SW 1271 (cell line): ENCODE data around the gene SLITRK2.

Experiments
- DNase-seq, 2 experiments: peaks; one replicate each; lab custom pipeline; 2025; lab: John Stamatoyannopoulos, UW

Gene SLITRK2

DNA sequence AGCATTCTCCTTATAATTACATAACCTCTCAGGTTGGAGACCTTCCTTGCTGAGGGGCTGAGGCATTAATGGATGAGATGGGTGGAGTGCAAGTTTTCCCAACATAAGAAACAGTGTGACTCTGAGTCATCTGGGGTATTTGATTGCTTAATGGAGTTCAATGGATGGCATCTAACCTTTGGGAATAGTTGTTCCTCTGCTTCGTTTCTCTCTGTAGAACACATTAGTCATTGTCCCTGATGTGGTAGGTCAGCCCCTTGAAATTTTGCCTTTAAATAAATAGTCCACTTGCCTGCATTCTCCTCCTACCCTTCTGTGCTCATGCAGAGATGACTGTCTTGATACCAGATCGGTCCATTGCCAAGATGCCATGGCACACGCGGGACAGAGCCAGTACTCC is 38.6 kb downstream of the SLITRK2 start:
- no peak for DNase-seq

DNA sequence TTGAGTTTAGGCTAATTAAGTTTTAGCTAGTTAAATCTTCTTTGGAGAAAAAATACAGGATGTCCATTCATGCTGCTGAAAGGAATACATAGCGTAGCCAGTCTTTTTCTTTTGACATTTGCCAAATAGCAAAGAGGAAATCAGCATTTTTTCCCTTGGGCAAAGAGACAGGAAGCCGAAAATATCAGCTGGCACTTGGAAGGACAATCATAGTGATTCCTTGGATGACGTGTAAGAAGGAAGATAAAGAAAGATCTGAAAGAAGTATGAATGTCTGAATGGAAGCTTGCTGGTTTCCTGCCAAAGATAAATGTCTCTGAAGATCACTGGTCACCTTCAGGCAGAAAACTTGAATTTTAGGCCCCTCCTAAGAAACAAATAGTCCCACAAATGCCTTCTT is 44.2 kb downstream of the SLITRK2 start:
- DNase-seq, result no peak

DNA sequence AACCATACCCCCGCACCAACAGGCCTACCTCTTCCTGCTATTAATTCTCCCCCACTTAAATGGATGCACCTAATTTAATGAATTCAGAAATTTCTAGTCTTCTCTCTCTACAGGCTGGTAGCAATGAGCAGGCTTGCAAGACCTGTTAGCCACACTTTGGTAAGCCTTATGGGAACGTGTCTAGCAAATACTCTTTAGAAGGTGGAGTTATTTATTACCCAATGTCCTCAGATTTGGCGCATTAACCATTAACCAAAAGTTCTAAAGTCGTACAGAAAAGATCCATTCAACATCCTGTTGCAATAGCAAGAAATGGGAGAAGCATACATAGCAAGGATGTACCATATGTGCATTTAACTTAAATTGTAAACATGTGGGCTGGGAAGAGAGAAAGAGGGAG is 47.5 kb downstream of the SLITRK2 start:
- DNase-seq, result no peak
